Keratinocyte (primary cell): ENCODE measurements around the gene MYOD1.

Experiments used
- EZH2 ChIP-seq: IDR thresholded peaks from one replicate; pipeline ENCODE4 v1.6.1; 2012; ENCODE audit warnings: inconsistent platforms, mild to moderate bottlenecking, low read length, moderate library complexity
- TF ChIP-seq, protein P1 (sequence below), 3 experiments: IDR thresholded peaks in 1 of 3; conservative IDR thresholded peaks in 1 of 3; optimal IDR thresholded peaks in 1 of 3; 2 replicates in 2 of 3; 3 replicates in 1 of 3; pipeline versions ENCODE3 to v1.5.1; 2011; ENCODE audit warnings: low read length in 3 of 3, mild to moderate bottlenecking in 3 of 3, moderate library complexity in 2 of 3, control low read depth in 1 of 3, inconsistent platforms in 1 of 3; ENCODE audit not compliant: insufficient read depth in 2 of 3; ENCODE audit errors: extremely low read depth in 1 of 3

DNA sequence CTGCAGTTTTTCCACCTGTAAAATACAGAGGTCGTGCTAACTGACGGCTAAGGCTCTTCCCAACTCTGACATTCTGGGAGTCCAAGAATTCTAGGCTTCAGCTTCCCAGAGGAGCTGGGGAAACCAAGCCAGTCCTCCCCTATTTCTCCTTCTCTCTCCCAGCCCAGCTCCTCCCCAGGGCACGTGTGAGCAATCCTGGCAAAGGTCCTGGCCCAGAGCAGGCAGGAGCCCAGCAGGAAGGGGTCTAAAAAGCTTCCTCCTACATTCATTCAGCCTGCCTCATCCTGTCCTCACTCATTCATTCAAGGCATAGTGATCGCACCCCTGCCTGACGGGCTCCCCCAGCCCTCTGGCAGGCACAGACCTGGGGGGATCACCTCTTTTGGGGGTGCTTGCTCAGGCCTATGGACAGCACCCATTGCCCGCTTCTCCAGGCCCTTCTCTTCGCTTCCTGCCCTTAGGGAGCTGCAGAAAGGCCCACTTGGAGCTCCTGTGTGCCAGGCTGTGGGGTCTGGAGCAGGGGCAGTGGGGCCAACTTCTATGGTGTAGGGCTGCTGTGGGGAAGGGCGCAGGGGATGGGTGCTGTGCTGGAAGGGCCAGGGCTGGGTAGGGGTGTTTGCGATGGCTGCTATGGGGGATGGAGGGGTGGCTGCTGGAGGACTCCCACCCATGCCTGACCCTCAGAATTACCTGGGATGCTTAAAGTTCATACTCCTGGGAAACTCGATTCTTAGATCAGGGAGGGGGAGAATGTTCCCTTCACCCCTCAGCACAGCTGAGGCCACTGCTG is 25.0 kb downstream of the MYOD1 start:
- TF ChIP-seq, protein P1, sequence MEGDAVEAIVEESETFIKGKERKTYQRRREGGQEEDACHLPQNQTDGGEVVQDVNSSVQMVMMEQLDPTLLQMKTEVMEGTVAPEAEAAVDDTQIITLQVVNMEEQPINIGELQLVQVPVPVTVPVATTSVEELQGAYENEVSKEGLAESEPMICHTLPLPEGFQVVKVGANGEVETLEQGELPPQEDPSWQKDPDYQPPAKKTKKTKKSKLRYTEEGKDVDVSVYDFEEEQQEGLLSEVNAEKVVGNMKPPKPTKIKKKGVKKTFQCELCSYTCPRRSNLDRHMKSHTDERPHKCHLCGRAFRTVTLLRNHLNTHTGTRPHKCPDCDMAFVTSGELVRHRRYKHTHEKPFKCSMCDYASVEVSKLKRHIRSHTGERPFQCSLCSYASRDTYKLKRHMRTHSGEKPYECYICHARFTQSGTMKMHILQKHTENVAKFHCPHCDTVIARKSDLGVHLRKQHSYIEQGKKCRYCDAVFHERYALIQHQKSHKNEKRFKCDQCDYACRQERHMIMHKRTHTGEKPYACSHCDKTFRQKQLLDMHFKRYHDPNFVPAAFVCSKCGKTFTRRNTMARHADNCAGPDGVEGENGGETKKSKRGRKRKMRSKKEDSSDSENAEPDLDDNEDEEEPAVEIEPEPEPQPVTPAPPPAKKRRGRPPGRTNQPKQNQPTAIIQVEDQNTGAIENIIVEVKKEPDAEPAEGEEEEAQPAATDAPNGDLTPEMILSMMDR (optimal IDR thresholded peaks at IDR 0.05 in 1 of 3, IDR thresholded peaks at IDR 0.05 in 1 of 3, conservative IDR thresholded peaks at IDR 0.05 in 1 of 3; ENCODE audit: extremely low read depth in 1 of 3, insufficient read depth in 2 of 3, low read length in 3 of 3) = no peak
- TF ChIP-seq EZH2 = no peak
